ENCODE measurements around the gene RAMAC.
"Not testable (repeated sequence)": the region's sequence is repeated elsewhere in the genome, so short reads cannot be mapped to it uniquely, and the experiment has no call there.

Gene RAMAC

GRCh38 chr15:83011271-83012075 is 25.5 kb downstream of the RAMAC start, which contains the start of gene C15orf40:
C15orf40 (minus strand) TSS chr15:83011639; CDS start chr15:83011607, 32 bp downstream.
- H3K27ac ChIP-seq (ENCODE audit: insufficient read depth, low read length, poor library complexity, severe bottlenecking) = peak within 1 kb of the TSS; percentile 80
- no peaks in the 10 kb centered on the region for H3K9me3 ChIP-seq (ENCODE audit: control insufficient read depth, low read length)
- peaks cover 17% of the 10 kb centered on the region for H3K4me1 ChIP-seq (ENCODE audit: control insufficient read depth, insufficient read depth, low read length, poor library complexity, severe bottlenecking)
- no peaks in the 10 kb centered on the region for H3K27me3 ChIP-seq (replicated peaks; ENCODE audit: control insufficient read depth, insufficient read depth, low read length, poor library complexity, severe bottlenecking)
- DNase-seq = peak; percentile 73 to 79 (median 77)
- H3K36me3 ChIP-seq (ENCODE audit: control insufficient read depth, insufficient read depth, low read length) = peaks cover 20% of the 10 kb centered on the region
- peak within 1 kb of the TSS; percentile 81 for H3K4me3 ChIP-seq (ENCODE audit: insufficient read depth, low read depth, low read length, poor library complexity, severe bottlenecking)

- Histone ChIP-seq H3K36me3 (ENCODE audit: control insufficient read depth, insufficient read depth, low read length) (peaks cover 16% of the 10 kb centered on the region), H3K4me3 (ENCODE audit: insufficient read depth, low read depth, low read length, poor library complexity, severe bottlenecking) (peak overlapping the region; percentile 81), H3K27me3 (replicated peaks; ENCODE audit: control insufficient read depth, insufficient read depth, low read length, poor library complexity, severe bottlenecking) (no peaks in the 10 kb centered on the region), H3K4me1 (ENCODE audit: control insufficient read depth, insufficient read depth, low read length, poor library complexity, severe bottlenecking) (peaks cover 17% of the 10 kb centered on the region), H3K9me3 (ENCODE audit: control insufficient read depth, low read length) (no peaks in the 10 kb centered on the region), H3K27ac (ENCODE audit: insufficient read depth, low read length, poor library complexity, severe bottlenecking) (peak overlapping the region; percentile 80)
- DNase-seq = no peak
These were observed 26.0 kb downstream of the RAMAC start for GRCh38 chr15:83012076-83012426.

- no peak overlapping the region for H3K27ac ChIP-seq (ENCODE audit: insufficient read depth, low read length, poor library complexity, severe bottlenecking)
- peaks cover 17% of the 10 kb centered on the region for H3K4me1 ChIP-seq (ENCODE audit: control insufficient read depth, insufficient read depth, low read length, poor library complexity, severe bottlenecking)
- H3K4me3 ChIP-seq (ENCODE audit: insufficient read depth, low read depth, low read length, poor library complexity, severe bottlenecking) = no peak overlapping the region
- no peaks in the 10 kb centered on the region for H3K9me3 ChIP-seq (ENCODE audit: control insufficient read depth, low read length)
- DNase-seq = no peak
- H3K36me3 ChIP-seq (ENCODE audit: control insufficient read depth, insufficient read depth, low read length) = peaks cover 17% of the 10 kb centered on the region
- no peaks in the 10 kb centered on the region for H3K27me3 ChIP-seq (replicated peaks; ENCODE audit: control insufficient read depth, insufficient read depth, low read length, poor library complexity, severe bottlenecking)
These were observed 26.6 kb downstream of the RAMAC start for GRCh38 chr15:83012636-83013035.

GRCh38 chr15:83014205-83014653 is 28.2 kb downstream of the RAMAC start:
- DNase-seq = no peak
- H3K4me3 ChIP-seq (ENCODE audit: insufficient read depth, low read depth, low read length, poor library complexity, severe bottlenecking) = no peak overlapping the region
- no peaks in the 10 kb centered on the region for H3K27me3 ChIP-seq (replicated peaks; ENCODE audit: control insufficient read depth, insufficient read depth, low read length, poor library complexity, severe bottlenecking)
- H3K9me3 ChIP-seq (ENCODE audit: control insufficient read depth, low read length) = no peaks in the 10 kb centered on the region
- no peak overlapping the region for H3K27ac ChIP-seq (ENCODE audit: insufficient read depth, low read length, poor library complexity, severe bottlenecking)
- H3K36me3 ChIP-seq (ENCODE audit: control insufficient read depth, insufficient read depth, low read length) = peaks cover 16% of the 10 kb centered on the region
- H3K4me1 ChIP-seq (ENCODE audit: control insufficient read depth, insufficient read depth, low read length, poor library complexity, severe bottlenecking) = peaks cover 17% of the 10 kb centered on the region

GRCh38 chr15:83015361-83015760 is 29.4 kb downstream of the RAMAC start:
- Histone ChIP-seq H3K36me3 (ENCODE audit: control insufficient read depth, insufficient read depth, low read length) (peaks cover 17% of the 10 kb centered on the region), H3K9me3 (ENCODE audit: control insufficient read depth, low read length) (no peaks in the 10 kb centered on the region), H3K4me1 (ENCODE audit: control insufficient read depth, insufficient read depth, low read length, poor library complexity, severe bottlenecking) (peaks cover 10% of the 10 kb centered on the region), H3K4me3 (ENCODE audit: insufficient read depth, low read depth, low read length, poor library complexity, severe bottlenecking) (no peak overlapping the region), H3K27ac (ENCODE audit: insufficient read depth, low read length, poor library complexity, severe bottlenecking) (no peak overlapping the region), H3K27me3 (replicated peaks; ENCODE audit: control insufficient read depth, insufficient read depth, low read length, poor library complexity, severe bottlenecking) (no peaks in the 10 kb centered on the region)
- no peak for DNase-seq

- DNase-seq = no peak
- no peak overlapping the region for H3K4me3 ChIP-seq (ENCODE audit: insufficient read depth, low read depth, low read length, poor library complexity, severe bottlenecking)
- H3K4me1 ChIP-seq (ENCODE audit: control insufficient read depth, insufficient read depth, low read length, poor library complexity, severe bottlenecking) = peaks cover 3% of the 10 kb centered on the region
These were observed 30.9 kb downstream of the RAMAC start for GRCh38 chr15:83016906-83017305.

GRCh38 chr15:83018436-83018835 is 32.4 kb downstream of the RAMAC start:
- Histone ChIP-seq H3K4me1 (ENCODE audit: control insufficient read depth, insufficient read depth, low read length, poor library complexity, severe bottlenecking) (no peaks in the 10 kb centered on the region), H3K27ac (ENCODE audit: insufficient read depth, low read length, poor library complexity, severe bottlenecking) (no peak overlapping the region), H3K9me3 (ENCODE audit: control insufficient read depth, low read length) (no peaks in the 10 kb centered on the region), H3K27me3 (replicated peaks; ENCODE audit: control insufficient read depth, insufficient read depth, low read length, poor library complexity, severe bottlenecking) (no peaks in the 10 kb centered on the region), H3K36me3 (ENCODE audit: control insufficient read depth, insufficient read depth, low read length) (peaks cover 21% of the 10 kb centered on the region), H3K4me3 (ENCODE audit: insufficient read depth, low read depth, low read length, poor library complexity, severe bottlenecking) (no peak overlapping the region)
- no peak for DNase-seq

More at GRCh38 chr15:83016906-83017305, 30.9 kb downstream of the RAMAC start:
- Histone ChIP-seq H3K9me3 (ENCODE audit: control insufficient read depth, low read length) (no peaks in the 10 kb centered on the region), H3K36me3 (ENCODE audit: control insufficient read depth, insufficient read depth, low read length) (peaks cover 20% of the 10 kb centered on the region), H3K27ac (ENCODE audit: insufficient read depth, low read length, poor library complexity, severe bottlenecking) (no peak overlapping the region), H3K27me3 (replicated peaks; ENCODE audit: control insufficient read depth, insufficient read depth, low read length, poor library complexity, severe bottlenecking) (no peaks in the 10 kb centered on the region)

- Histone ChIP-seq H3K27ac (ENCODE audit: insufficient read depth, low read length, poor library complexity, severe bottlenecking) (no peak overlapping the region), H3K36me3 (ENCODE audit: control insufficient read depth, insufficient read depth, low read length) (peaks cover 25% of the 10 kb centered on the region), H3K4me1 (ENCODE audit: control insufficient read depth, insufficient read depth, low read length, poor library complexity, severe bottlenecking) (no peaks in the 10 kb centered on the region), H3K4me3 (ENCODE audit: insufficient read depth, low read depth, low read length, poor library complexity, severe bottlenecking) (no peak overlapping the region), H3K9me3 (ENCODE audit: control insufficient read depth, low read length) (no peaks in the 10 kb centered on the region), H3K27me3 (replicated peaks; ENCODE audit: control insufficient read depth, insufficient read depth, low read length, poor library complexity, severe bottlenecking) (no peaks in the 10 kb centered on the region)
- no peak for DNase-seq
These were observed 44.0 kb downstream of the RAMAC start for GRCh38 chr15:83030021-83030420.

GRCh38 chr15:83031234-83031633 is 45.2 kb downstream of the RAMAC start:
- H3K36me3 ChIP-seq (ENCODE audit: control insufficient read depth, insufficient read depth, low read length) = peaks cover 28% of the 10 kb centered on the region
- not testable (repeated sequence) for H3K9me3 ChIP-seq (ENCODE audit: control insufficient read depth, low read length); H3K27ac ChIP-seq (ENCODE audit: insufficient read depth, low read length, poor library complexity, severe bottlenecking); H3K4me1 ChIP-seq (ENCODE audit: control insufficient read depth, insufficient read depth, low read length, poor library complexity, severe bottlenecking); H3K4me3 ChIP-seq (ENCODE audit: insufficient read depth, low read depth, low read length, poor library complexity, severe bottlenecking); DNase-seq; H3K27me3 ChIP-seq (replicated peaks; ENCODE audit: control insufficient read depth, insufficient read depth, low read length, poor library complexity, severe bottlenecking)

- no peaks in the 10 kb centered on the region for H3K9me3 ChIP-seq (ENCODE audit: control insufficient read depth, low read length)
- no peaks in the 10 kb centered on the region for H3K27me3 ChIP-seq (replicated peaks; ENCODE audit: control insufficient read depth, insufficient read depth, low read length, poor library complexity, severe bottlenecking)
- no peak overlapping the region for H3K27ac ChIP-seq (ENCODE audit: insufficient read depth, low read length, poor library complexity, severe bottlenecking)
- no peak for DNase-seq
- no peak overlapping the region for H3K4me3 ChIP-seq (ENCODE audit: insufficient read depth, low read depth, low read length, poor library complexity, severe bottlenecking)
- no peaks in the 10 kb centered on the region for H3K4me1 ChIP-seq (ENCODE audit: control insufficient read depth, insufficient read depth, low read length, poor library complexity, severe bottlenecking)
- peaks cover 28% of the 10 kb centered on the region for H3K36me3 ChIP-seq (ENCODE audit: control insufficient read depth, insufficient read depth, low read length)
These were observed 50.2 kb downstream of the RAMAC start for GRCh38 chr15:83036253-83036652.
